ENCODE data around the gene ENTPD7.

Gene ENTPD7

DNA sequence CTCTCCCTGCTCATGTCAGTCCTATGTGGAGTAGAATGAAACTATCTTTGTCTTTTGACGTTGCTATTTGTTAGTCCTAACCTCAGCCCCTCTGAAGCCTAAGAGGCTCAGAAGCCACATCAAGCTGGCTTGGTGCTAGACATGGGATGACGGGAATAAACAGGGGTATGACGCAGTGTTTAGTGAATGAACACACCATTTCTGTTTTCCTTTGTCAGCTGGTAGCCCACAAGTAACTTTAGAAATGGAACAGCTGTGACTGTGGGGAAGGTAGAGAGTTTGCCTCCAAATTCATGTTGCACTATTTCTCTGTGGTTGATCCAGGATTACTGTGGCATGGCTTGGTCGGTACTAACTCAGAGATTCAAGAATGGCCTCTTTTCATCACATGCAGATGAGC lies 41.3 kb downstream of the ENTPD7 start:
- Histone ChIP-seq H3K27me3 (ENCODE audit: insufficient read depth, low read depth, severe bottlenecking) (no peaks in the 10 kb centered on the region), H3K36me3 (peaks cover 70% of the 10 kb centered on the region), H3K27ac (no peak overlapping the region), H3K9me3 (ENCODE audit: severe bottlenecking) (no peaks in the 10 kb centered on the region), H3K4me3 (ENCODE audit: low read depth, low read length) (no peak overlapping the region)
- TF ChIP-seq, protein P1, sequence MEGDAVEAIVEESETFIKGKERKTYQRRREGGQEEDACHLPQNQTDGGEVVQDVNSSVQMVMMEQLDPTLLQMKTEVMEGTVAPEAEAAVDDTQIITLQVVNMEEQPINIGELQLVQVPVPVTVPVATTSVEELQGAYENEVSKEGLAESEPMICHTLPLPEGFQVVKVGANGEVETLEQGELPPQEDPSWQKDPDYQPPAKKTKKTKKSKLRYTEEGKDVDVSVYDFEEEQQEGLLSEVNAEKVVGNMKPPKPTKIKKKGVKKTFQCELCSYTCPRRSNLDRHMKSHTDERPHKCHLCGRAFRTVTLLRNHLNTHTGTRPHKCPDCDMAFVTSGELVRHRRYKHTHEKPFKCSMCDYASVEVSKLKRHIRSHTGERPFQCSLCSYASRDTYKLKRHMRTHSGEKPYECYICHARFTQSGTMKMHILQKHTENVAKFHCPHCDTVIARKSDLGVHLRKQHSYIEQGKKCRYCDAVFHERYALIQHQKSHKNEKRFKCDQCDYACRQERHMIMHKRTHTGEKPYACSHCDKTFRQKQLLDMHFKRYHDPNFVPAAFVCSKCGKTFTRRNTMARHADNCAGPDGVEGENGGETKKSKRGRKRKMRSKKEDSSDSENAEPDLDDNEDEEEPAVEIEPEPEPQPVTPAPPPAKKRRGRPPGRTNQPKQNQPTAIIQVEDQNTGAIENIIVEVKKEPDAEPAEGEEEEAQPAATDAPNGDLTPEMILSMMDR (IDR thresholded peaks at IDR 0.05; ENCODE audit: low read depth, low read length): no peak
- DNase-seq: no peak

DNA sequence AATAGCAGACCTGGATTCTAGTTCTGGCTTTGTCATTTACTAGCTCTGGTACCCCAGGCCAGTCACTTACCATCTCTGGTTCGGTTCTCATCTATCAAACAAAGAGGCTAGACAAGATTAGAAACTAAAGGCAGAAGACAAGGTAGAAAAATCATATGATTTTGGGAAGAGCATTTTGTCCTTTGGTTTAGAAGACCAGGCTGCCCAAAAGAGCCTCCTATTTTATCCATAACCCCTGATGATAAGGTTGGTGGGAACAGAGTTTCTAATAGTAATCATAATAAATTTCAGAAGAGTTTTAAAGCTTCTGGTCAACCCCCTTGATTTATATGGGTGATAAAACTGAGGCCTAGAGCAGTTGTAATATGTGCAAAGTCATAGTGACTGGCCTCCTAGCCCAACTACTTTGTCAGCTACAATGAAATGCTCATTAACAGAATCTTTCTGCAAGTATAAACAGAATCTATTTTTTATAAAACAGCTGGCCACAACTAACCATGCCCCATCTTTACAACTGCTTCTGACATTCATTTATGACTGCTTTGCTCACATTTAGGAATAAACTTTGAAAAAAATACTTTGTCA lies 49.2 kb downstream of the ENTPD7 start:
- Histone ChIP-seq H3K27me3 (ENCODE audit: insufficient read depth, low read depth, severe bottlenecking) (no peaks in the 10 kb centered on the region), H3K4me3 (ENCODE audit: low read depth, low read length) (no peak overlapping the region), H3K9me3 (ENCODE audit: severe bottlenecking) (no peaks in the 10 kb centered on the region), H3K27ac (no peak overlapping the region), H3K36me3 (peaks cover 32% of the 10 kb centered on the region)
- no peak for DNase-seq
- TF ChIP-seq, protein P1 (IDR thresholded peaks at IDR 0.05; ENCODE audit: low read depth, low read length): no peak

DNA sequence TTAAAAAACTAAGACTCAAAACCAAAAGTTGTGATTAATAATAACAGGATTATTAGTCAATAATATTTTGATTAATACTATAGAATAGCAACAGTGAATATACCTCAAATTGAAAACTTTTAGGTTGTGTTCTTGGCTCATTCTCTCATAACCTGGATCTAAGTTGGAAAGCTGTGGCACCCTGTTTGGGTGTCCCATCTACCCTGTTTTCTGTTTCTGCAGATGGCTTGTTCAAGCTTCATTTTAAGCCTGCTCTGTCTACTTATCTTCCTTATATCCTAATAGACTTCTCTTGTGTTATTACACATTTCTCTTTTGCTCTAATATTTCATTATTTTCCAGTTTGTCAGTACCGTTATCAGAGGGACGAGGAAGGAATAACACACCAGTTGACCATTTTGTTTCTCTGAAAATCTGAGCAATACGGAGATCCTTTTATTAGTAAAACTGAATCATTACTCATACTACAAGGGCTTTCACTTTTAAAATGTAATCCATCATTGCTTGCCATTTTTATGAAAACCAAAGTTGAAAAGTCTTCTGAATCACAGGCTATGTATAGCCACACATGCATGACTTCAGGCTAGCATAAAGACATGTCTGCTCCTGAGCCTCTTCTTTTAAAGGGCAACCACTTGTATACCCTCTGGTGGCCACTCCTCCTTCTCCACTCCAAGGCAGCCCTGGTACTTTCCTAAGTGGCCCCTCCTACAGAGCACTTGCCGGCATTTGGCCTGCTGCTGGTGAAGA lies 50.3 kb downstream of the ENTPD7 start:
- no peaks in the 10 kb centered on the region for H3K27me3 ChIP-seq (ENCODE audit: insufficient read depth, low read depth, severe bottlenecking)

DNA sequence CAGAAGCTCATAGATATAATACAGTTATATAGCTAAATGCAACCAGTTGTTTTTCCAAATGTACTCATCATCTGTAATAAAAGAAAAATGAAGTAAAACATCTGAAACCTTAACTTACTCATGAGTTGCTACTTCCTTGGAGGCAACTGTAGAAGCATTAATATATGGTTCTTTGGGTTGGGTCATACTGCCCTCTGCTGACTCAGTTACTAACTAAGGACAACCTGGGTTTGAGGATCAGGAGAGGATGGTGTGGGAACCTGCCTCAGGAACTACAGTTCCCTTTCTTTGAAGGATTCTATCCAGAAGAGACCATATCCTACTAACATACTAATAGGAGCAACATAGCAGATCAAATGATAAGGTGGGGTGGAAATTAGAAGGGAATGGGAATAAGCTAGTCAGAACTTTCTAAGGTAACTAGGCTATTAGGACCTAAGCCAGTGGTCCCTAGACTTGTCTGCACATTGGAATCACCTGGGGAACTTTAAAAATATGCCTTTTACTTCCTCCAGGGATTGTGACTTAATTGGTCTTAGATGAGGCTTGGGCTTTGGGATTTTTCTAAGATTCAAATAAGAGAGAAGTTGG lies 51.9 kb downstream of the ENTPD7 start:
- Histone ChIP-seq H3K36me3 (peaks cover 21% of the 10 kb centered on the region), H3K4me3 (ENCODE audit: low read depth, low read length) (no peak overlapping the region), H3K9me3 (ENCODE audit: severe bottlenecking) (no peaks in the 10 kb centered on the region), H3K27me3 (ENCODE audit: insufficient read depth, low read depth, severe bottlenecking) (no peaks in the 10 kb centered on the region), H3K27ac (no peak overlapping the region)
- DNase-seq: peak; percentile 33
- TF ChIP-seq, protein P1 (IDR thresholded peaks at IDR 0.05; ENCODE audit: low read depth, low read length): peak; percentile 46

More for the DNA sequence above, 50.3 kb downstream of the ENTPD7 start:
- TF ChIP-seq, protein P1 (IDR thresholded peaks at IDR 0.05; ENCODE audit: low read depth, low read length): no peak
- H3K9me3 ChIP-seq (ENCODE audit: severe bottlenecking): no peaks in the 10 kb centered on the region
- no peak overlapping the region for H3K27ac ChIP-seq
- peaks cover 25% of the 10 kb centered on the region for H3K36me3 ChIP-seq
- no peak for DNase-seq
- no peak overlapping the region for H3K4me3 ChIP-seq (ENCODE audit: low read depth, low read length)

DNA sequence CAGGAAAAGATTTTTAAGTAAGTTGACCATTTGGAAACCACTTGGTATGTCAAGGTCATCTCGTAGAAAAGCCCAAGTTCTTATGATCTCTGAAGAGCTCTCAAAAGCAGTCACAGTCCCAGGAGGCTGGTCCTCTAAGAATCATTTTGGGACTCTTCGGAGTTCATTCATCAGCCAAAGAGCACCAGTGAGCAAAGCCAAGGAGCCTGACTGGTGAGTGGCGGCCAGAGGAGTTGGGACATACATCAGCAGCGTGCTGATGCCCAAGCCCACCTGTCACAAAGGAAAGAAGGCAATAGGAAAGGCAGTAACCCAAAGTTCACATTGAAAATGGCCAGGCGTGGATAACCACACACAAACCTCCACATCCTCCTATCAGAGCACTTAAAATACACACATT lies 55.1 kb downstream of the ENTPD7 start:
- no peak for DNase-seq
- no peak overlapping the region for H3K4me3 ChIP-seq (ENCODE audit: low read depth, low read length)
- no peaks in the 10 kb centered on the region for H3K27me3 ChIP-seq (ENCODE audit: insufficient read depth, low read depth, severe bottlenecking)
- H3K27ac ChIP-seq: no peak overlapping the region
- no peaks in the 10 kb centered on the region for H3K9me3 ChIP-seq (ENCODE audit: severe bottlenecking)
- TF ChIP-seq, protein P1 (IDR thresholded peaks at IDR 0.05; ENCODE audit: low read depth, low read length): no peak
- H3K36me3 ChIP-seq: peaks cover 30% of the 10 kb centered on the region
